NT2/D1 (cell line): ENCODE results near the gene OPCML.

Experiments
- SUZ12 ChIP-seq: IDR thresholded peaks from 2 replicates; pipeline ENCODE4 v1.6.1; 2011; ENCODE audit not compliant: insufficient read length, insufficient read depth; ENCODE audit errors: extremely low read depth
- YY1 ChIP-seq: IDR thresholded peaks from 2 replicates; pipeline ENCODE4 v1.6.1; 2011; ENCODE audit not compliant: insufficient read length, insufficient read depth
- ZNF274 ChIP-seq: IDR thresholded peaks from 2 replicates; pipeline ENCODE4 v1.6.1; 2011; ENCODE audit warnings: mild to moderate bottlenecking, low read depth, low read length

DNA sequence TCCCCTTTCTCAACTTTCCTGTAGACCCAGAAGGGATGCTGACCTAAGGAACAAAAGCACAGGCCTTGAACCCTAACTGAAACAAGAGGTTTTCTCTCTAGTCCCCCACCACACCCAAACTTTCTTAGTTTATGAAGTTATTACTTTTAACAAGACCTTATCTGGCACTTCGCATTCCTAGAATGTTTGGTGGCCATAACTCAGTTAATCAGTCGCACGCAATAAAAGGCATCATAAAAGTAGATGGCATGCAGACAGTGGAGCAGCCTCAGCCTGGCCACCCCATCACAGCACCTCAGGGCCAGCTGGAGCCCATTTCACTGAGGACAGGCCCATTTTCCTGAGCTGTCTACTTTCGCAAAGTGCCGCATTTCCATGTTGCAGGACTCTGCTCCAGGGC is 301.9 kb downstream of the OPCML start:
- no peak for TF ChIP-seq ZNF274
- no peak for TF ChIP-seq SUZ12
- no peak for TF ChIP-seq YY1
